Esophagus squamous epithelium (tissue), 4 donors: ENCODE data around the gene DTX2.
"Not testable (repeated sequence)": the region's sequence is repeated elsewhere in the genome, so short reads cannot be mapped to it uniquely, and the experiment has no call there.

ENCODE experiments used
- POLR2A ChIP-seq, 4 donors: fragments of 450-650 bp; IDR thresholded peaks; one replicate each; pipeline ENCODE4 v1.6.1; 2017; ENCODE audit warnings: antibody characterized with exemption in 4 of 4, mild to moderate bottlenecking in 4 of 4, moderate library complexity in 3 of 4
- TF ChIP-seq, protein P1 (sequence below), 6 experiments: fragments of 450-650 bp in 4 of 6; fragments of 200-600 bp in 2 of 6; sonication (generic) in 2 of 6; IDR thresholded peaks; one replicate each; pipeline ENCODE4 v1.5.1; 2016 to 2019; ENCODE audit warnings: antibody characterized with exemption in 6 of 6, mild to moderate bottlenecking in 4 of 6, moderate library complexity in 4 of 6

DNA sequence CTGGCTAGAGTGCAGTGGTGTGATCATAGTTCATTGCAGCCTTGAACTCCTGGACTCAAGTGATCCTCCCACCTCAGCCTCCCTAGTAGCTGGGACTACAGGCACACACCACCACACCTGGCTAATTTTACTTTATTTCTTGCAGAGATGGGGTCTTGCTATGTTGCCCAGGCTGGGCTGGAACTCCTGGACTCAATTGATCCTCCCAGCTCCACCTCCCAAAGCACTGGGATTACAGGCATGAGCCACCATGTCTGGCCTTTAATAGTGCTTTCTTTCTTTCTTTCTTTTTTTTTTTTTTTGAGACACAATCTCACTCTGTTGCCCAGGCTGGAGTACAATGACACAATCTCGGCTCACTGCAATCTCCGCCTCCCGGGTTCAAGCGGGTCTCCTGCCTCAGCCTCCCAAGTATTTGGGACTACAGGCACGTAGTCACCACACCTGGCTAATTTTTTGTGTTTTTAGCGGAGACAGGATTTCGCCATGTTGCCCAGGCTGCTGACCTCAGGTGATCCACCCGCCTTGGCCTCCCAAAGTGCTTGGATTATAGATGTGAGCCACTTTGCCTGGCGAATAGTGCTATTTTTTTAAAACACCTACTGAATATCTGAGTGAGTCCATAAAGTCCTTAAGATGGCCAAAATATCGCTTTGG is 43.7 kb upstream of the DTX2 start:
- TF ChIP-seq POLR2A (IDR thresholded peaks at IDR 0.05) = not testable (repeated sequence)
- TF ChIP-seq, protein P1, sequence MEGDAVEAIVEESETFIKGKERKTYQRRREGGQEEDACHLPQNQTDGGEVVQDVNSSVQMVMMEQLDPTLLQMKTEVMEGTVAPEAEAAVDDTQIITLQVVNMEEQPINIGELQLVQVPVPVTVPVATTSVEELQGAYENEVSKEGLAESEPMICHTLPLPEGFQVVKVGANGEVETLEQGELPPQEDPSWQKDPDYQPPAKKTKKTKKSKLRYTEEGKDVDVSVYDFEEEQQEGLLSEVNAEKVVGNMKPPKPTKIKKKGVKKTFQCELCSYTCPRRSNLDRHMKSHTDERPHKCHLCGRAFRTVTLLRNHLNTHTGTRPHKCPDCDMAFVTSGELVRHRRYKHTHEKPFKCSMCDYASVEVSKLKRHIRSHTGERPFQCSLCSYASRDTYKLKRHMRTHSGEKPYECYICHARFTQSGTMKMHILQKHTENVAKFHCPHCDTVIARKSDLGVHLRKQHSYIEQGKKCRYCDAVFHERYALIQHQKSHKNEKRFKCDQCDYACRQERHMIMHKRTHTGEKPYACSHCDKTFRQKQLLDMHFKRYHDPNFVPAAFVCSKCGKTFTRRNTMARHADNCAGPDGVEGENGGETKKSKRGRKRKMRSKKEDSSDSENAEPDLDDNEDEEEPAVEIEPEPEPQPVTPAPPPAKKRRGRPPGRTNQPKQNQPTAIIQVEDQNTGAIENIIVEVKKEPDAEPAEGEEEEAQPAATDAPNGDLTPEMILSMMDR (IDR thresholded peaks at IDR 0.05) = not testable (repeated sequence)
